Activated naive CD4-positive, alpha-beta T cell treated with Interleukin-2 at 50 U/mL for 16 hours (primary cell): ENCODE data around the gene AJUBA.
"Not testable (repeated sequence)": the region's sequence is repeated elsewhere in the genome, so short reads cannot be mapped to it uniquely, and the experiment has no call there.

ENCODE experiments used
- DNase-seq: peaks from one replicate; pipeline ENCODE4 v3.0.0-alpha.2; 2020

AJUBA gene

DNA sequence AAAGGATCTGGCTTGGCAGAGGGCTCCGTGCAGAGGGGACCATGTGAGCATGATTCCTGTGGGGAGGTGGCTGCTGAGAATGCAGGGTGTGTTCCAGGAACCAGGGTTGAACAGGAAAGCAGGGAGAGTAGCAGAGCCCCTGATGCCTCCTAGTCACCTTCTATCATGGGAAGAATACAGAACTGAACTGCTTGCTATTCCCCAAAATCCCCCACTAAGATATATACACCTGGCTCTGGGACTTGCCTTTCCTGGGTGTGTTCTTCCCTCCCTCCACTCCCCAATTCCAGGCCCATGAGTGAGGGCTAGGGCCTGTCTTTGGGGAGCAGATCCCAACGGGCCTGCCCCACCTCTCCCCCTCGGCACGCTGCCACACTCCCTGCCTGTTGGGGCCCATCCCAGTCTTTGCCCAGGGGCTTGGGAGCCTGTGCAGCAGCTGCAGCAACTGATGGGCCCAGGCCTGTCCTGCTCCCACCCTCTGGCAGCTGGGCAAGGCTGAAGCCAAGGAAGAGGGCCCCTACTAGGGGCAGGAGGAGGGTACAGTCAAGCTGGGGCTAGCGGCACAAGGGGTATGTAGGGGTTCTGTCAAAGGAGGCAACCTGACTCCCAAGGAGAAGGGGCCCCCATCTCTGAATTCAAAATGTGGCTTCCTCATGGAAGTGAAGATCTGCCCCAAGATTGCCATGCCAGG lies 3.2 kb downstream of the AJUBA start:
- DNase-seq = no peak

DNA sequence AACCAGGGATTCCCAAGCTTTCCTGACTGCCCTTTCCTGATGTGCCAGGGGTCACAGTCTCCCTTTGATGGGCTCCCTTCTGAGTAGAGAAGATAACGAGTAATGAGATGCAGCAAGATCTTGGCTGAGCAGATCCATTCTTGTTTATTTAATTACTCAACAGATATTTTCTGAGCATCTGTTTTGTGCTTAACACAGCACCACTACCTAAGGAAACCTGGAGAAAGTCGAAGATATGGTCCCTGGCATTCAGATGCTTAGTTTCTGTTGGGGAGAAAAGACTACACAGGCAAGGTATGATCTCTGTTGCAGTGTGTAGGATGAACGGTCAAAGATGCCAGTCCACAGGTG lies 3.9 kb downstream of the AJUBA start:
- DNase-seq = no peak

DNA sequence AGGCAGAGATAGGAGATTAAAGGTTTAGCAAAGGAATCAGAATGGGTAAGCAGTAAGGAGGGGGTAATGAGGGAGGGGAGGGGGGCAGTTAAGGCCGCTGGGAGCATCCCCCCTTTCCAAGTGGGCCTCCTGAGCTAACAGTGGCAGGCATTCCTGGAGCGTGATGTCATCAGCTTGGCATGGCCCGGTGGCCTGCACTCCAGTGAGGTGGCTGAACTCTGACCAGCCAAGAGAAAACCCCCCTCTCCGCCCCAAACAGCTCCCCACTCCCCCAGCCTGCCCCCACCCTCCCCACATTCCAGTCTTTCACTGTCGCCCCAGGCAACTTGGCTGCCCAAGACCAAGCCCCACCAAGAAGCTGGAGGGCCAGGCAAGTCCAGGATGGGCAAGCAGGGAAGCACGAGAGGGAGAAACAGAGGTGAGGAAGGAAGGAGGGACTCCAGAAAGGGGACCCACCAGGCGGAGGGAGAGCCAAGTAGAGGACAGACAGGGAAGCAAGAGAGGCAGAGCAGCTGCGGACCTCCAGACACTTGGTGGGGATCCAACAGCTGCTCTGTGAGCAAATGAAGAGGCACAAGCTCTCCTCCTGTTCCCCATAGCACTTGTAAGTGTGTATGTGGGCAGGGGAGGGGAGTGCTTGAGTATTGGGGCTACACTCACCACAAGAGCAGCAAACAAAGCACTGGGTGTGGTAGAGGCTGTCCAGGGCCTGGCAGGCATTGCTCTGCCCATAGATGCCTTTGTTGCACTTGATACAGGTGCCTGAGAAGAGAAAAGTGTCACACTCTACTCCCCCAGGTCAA lies 4.5 kb downstream of the AJUBA start:
- DNase-seq = no peak

DNA sequence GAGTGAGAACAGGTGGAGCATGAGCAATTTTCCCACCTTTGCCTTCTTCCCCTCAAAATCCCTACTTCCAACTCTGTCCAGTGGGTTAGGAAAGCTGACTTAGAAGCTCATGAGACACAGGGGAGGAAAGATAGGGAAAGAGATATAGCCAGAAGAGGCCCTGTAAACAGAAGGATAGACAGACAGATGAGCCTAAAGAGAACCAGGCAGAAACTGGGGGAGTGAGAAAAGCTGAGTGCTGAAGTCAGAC lies 5.0 kb downstream of the AJUBA start:
- no peak for DNase-seq

DNA sequence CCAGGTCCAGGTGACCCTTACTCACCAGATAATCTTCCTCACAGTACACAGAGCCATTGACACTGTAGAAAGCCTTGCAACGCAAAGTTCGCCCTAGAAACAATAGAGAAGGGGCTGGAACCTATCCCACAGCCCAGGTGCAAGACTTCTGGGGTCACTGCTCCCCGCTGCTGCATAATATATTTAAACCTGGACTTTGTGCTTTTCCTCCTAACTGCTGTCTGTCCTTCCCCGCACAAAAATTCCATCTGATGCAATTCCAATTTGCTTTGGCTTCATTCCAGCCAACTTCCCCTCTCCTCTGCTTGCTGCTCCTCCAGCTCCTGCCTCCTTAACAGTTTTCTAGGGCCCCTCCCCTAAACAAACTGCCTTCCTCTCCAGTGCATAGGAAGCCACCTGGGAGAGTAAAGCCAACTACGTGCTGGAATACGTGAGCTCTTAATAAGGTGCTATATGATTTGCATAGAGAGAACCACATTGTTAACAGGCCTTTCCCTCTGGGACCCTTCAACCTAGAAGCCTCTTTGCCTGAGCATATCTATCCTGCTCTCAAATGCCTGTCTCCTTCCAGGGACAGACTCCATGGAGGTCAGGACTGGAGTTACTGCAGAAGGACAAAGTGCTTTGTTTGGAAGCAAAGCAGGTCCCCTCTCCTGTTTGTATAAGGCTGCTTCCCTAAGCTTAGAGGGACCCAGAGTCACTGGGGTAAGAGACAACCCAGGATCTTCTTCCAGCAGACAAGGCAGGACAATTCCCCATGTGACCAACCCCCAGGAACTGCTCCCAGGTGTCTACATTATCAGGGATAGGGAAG lies 5.5 kb downstream of the AJUBA start:
- no peak for DNase-seq

DNA sequence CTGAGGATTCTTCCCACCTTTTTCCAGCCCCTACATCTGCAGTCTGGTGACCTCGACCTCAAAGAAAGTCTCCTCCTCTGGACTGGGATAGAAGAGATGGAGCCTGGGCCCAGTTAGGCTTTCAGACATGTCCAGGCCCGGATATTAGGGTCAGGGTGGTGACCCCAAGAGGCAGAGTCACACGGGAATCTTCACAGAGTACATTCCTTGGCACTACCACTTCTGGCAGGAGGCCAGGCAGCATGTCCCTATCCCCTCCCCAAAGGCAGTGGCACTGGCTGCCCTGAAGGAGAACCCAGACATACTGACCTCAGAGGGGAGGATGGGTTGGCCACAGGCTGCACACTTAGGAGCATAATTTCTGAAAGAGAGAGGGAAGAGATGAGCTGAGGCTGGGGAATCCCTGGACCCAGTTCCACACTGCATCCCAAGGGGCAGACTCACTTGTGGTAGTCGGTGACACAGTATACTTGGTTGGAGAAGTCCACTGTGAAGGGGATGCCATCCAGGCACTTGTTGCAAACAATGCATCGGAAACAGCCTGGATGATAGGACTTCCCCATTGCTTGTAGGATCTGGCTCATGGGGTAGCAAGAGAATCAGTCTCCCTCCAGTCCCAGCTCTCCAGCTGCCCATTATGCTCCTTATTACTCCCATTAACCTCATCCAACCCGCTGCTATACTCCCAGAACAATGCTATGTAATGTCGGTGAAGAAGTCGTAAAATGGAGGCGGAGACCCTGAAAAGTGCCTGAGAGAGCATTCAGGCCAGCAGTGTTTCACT lies 7.6 kb downstream of the AJUBA start:
- DNase-seq = no peak

DNA sequence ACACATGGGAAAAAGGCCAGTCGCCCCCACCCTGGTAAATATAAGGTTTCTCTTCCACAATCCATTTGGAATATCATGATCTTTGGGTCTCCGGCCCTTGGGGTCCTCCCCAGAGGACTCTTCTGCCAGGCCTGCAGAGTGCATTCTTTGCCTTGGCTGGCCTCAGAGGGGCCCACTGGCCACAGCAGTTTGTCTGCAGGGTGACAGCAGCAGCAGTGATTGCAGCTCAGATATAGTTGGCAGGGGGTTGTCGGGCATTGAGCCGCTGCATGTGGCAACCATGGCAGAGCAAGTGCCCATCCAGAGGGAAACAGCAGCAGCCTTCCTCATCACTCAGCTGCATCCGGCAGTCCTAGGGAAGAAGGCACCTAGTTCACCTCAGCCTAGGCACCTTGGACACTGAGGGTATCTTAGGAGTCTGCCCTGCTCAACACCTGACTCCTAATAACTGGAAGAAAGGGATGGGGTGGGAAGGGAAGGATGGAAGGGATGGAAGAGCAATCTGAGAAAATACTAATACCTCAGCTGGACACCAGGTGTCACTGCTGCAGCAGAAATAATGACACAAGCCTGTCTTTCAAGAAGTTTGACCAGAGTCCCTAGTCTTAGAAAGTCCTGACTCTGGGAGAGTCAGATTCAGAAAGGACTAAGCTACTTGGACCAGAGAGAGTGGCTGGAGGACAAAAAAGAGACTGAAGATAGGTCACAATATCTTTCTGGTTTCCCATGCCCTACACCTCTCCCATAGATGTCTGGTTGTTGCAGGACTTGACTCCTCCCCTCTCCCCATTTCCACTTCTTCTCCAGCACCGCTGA lies 8.9 kb downstream of the AJUBA start:
- peak; percentile 40 for DNase-seq

DNA sequence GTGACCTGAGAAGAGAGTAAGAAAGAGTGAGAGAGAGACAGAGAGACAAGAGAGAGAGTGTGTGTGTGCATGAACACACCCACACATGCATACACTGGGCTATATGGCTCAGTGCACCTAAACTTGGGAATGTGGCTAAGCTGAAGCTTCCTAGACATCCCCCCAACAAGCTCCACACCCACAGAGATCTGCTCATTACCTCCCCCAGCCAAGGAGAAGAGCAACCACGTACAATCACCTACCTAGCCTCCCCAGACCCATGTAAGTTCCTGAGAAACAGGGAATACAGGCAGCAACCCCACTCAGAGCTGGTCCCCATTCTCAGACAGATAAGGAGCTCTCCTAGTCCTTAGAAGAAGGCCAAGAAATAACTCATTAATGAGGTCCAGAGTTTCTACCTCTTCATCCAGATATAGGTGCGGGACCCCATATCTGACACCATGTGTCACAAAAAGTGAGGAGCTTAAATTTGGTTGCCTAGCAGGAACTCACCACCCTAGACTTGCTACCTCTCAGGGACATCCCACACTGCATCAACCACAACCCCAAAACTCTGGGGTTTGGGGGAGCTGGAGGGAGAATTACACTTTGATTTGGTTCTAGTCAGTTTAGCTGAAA lies 9.9 kb downstream of the AJUBA start:
- DNase-seq = no peak

DNA sequence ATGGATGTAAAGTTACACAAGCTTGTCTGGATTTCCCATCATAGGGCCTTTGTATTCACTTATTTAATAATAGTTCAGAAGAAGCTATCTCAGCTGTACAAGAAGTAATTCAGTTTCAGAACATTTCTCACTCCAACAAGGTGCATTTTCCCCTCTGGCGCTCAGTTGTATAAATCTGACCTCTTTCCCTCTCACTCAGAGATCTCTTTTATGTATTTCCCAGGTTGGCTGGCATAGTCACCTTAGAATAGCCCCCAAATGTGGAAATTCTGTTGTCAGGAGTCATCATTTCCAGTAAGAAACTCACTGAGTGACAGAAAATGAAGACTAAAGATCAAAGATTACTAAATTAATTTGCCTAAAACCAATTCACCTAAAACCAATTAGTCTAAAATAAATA lies 11.2 kb downstream of the AJUBA start:
- no peak for DNase-seq

DNA sequence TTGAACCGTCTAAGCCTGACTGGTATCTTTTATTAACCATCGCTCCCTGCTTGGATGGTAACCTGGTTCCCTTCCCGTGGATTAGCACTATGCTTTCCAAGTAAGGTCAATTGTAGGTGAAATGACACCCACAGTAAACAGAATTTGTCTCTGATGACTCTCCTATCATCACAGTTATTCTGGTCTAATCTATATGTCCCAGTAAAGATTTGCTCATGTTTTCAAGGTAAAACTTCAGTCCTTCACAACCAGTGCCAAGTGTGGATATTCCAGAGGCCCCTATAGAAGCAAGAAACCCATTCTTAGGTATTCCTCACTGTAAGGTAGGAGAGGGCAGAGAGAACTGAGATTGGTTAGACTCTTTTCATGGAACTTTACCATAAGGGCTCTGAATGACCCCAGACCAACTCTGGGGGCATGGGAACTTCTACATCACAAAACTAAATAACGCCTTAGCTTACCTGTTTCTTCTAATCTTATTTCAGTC lies 15.5 kb downstream of the AJUBA start:
- DNase-seq = no peak

DNA sequence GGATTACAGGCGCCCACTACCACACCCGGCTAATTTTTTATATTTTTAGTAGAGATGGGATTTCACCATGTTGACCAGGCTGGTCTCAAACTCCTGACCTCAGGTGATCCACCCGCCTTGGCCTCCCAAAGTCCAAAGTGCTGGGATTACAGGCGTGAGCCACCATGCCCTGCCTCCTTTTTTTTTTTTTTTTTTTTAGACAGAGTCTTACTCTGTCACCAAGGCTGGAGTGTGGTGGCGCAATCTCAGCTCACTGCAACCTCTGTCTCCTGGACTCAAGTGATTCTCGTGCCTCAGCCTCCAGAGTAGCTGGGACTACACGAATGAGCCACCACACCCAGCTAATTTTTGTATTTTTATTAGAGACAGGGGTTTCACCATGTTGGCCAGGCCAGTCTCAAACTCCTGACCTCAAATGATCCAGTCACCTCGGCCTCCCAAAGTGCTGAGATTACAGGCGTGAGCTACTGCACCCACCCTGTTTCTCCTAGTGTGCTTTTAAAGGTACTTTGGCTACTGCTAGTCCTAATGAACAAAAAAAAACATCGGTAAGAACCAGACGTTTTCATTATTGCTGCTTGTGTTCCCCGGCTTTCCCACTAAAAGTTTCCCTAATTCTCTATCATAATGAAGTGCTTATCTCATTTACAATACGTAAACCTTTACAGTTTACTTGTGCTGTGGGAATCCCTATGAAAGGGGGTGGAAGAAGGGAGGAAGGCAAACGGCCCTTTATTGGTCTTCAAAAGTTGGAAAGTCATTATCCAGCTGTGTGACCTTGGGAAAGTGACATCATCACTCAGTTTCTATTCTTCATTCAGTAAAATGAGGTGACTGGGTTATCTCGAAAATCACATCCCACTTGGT lies 16.2 kb downstream of the AJUBA start:
- DNase-seq = not testable (repeated sequence)

DNA sequence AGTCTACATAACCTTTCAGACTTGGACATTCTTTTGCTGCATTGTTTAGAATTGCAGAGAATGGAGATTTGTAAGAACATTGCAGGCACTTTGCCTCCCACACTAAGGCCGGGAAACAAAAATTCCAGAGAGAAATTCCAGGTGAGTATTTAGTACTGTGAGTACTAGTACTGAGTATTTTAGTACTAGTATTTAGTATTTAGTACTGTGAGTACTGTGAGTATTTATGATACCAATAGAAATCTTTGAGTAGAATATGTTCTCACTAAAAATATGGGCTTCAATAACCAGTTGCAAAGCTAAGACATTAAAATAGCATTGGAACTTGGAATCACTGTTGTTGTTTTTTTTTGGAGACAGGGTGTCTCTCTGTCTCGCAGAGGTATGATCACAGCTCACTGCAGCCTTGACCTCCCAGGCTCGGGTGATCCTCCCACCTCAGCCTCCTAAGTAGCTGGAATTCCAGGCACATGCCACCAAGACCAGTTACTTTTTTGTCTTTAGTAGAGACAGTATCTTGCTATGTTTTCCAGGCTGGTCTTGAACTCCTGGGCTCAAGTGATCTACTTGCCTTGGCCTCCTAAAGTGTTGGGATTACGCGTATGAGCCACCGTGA lies 20.2 kb downstream of the AJUBA start:
- DNase-seq = no peak

DNA sequence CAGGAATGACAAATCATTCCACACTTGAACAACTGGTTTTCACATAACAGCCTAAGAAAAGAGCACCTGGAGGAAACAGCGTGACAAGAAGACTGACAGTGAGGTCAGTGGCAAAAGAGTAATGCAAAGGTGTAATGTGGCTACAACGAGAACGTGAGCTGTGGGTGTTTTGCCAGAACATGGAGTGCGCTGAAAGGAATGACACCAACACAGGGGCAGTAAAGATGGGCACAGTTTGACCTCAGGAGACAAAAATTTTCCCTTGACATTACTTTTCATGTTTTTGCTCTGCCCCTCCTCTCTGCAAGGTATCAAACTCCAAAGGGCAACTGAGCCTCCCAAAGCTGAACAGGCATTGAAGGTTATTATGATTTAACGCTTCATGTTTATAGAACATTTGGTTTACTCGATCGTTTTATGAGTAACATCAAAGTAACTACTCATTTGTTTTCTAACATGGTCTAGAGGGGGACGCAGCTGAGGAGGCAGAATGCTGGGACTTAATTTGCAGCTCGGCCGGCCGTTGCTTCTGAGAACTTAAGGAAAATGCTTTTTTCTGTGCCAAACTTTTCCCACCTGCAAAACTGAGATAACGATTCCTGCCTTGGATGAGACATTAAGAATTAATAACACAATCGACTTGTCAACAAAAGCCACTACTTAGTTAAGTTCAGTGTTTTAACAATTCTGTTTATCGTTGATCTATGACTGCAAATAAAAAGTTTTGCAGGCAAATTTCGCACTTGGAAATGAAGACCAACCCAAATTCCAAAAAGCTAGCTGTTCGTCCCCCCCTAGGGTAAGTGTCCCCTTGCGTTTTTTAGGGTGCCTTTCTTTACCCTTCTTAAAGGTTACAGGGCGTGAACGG lies 26.4 kb downstream of the AJUBA start:
- DNase-seq = no peak

DNA sequence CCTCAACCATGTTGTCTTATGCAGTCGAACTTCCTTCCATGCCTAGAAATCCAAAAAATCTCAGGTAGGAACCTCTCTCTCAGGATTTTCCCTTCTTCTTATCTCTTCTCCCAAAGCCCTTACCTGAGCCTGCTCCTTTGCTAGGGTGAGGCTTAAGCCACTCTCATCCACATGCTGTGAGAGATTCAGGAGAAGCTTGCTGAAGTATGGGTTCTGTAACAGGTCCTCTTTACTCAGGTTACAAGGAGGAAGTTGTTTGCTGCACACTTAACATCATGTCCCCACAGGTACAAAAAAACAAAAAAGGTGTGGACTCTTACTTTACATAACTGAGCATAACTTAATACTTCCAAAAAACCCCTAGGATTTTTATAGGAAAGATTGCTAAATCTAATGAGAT lies 29.9 kb downstream of the AJUBA start:
- no peak for DNase-seq

DNA sequence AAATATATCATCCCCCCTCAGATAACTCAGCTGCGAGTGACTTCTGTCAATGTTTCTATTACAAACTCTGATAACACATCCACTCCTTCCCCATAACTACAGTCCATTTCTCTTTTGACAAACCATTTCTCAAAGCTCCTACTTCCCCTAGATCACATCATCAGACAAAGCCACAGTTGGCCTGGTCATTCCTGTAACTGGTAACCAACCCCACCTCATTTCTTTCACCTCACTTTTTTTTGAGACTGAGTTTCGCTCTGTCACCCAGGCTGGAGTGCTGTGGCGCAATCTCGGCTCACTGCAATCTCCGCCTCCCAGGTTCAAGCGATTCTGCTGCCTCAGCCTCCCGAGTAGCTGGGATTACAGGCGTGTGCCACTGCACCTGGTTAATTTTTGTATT lies 30.6 kb downstream of the AJUBA start:
- not testable (repeated sequence) for DNase-seq

DNA sequence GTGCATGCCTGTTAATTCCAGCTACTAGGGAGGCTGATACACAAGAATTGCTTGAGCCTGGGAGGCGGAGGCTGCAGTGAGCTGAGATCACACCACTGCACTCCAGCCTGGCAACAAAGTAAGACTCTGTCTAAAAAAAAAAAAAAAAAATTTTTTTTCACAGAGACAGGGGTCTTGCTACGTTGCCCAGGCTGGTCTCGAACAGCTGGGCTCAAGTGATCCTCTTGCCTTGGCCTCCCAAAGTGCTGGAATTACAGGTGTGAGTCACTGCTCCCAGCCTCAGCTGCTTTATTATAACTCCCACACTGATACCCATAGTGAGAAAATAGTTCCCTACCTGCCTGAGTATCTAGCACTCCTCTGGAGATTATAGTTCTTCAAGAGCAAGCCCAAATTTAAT lies 36.7 kb downstream of the AJUBA start:
- DNase-seq = no peak

DNA sequence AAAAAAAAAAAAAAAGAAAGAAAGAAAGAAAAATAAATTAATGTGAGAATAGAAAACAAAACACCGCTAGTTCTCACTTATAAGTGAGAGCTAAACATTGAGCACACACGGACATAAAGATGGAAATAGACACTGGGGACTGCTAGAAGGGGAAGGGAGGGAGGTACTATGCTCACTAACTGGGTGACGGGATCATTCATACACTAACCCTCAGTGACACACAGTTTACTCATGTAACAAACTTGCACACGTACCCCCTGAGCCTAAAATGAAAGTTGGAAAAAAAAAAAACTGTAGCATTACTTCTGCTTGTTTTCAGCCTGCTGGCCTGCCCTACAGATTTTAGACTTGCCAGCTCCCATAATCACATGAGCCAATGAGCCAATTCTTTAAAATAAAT lies 42.7 kb downstream of the AJUBA start:
- no peak for DNase-seq

DNA sequence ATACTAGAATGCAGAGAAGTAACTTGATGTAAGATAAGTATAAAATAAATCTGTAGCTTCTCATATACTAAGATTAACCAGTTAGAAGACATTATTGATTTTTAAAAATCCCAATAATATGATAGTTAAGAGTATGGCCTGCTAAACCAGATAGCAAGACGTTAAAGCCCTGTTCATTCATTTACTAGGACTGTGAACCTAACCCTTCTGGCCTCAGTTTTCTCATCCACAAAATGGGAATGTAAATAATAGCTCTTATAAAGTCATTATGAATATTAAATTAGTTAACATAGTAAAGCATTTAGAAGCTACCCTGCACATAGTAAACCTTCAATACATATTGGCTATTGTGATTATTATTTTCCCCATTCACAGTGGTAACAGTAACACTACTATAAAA lies 47.2 kb downstream of the AJUBA start:
- DNase-seq = no peak

DNA sequence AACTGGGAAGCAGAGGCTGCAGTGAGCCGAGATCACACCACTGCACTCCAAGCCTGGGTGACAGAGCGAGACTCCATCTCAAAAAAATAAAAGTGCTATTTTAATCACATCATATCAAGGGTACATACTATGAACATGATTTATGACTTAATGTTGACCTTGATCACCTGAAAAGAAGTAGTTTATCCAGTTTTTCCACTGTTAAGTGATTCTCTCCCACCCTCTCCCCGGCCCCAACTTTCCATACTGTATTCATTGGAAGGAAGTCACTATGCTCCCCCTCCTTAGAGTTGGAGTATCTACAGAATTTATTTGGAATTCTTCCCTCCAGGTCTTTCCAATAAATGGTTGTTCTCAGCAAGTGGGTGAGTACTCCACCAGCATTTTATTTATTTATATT lies 50.2 kb downstream of the AJUBA start:
- DNase-seq = no peak
